HEK293 (cell line): Measurements from ENCODE around the gene UGCG.

Experiments used
- BCL11A ChIP-seq: fragments of 450-650 bp; formaldehyde crosslinking; IDR thresholded peaks from 2 replicates; pipeline ENCODE4 v1.5.1; 2016; ENCODE audit warnings: low read depth, missing biosample characterization, missing genetic modification characterization
- EGR2 ChIP-seq: fragments of 450-650 bp; formaldehyde crosslinking; IDR thresholded peaks from 2 replicates; pipeline ENCODE4 v1.5.1; 2016; ENCODE audit warnings: low read depth, missing biosample characterization, missing genetic modification characterization
- GLIS2 ChIP-seq: fragments of 450-650 bp; formaldehyde crosslinking; IDR thresholded peaks from 2 replicates; pipeline ENCODE4 v1.5.1; 2016; ENCODE audit warnings: missing biosample characterization, missing genetic modification characterization
- KLF7 ChIP-seq: fragments of 450-650 bp; formaldehyde crosslinking; IDR thresholded peaks from 2 replicates; pipeline ENCODE4 v1.5.1; 2016; ENCODE audit warnings: missing biosample characterization, missing genetic modification characterization, borderline replicate concordance
- MEIS1 ChIP-seq: sonication (generic); formaldehyde crosslinking; IDR thresholded peaks from 2 replicates; pipeline ENCODE4 v1.8.1; 2022; ENCODE audit warnings: missing genetic modification reagents, mild to moderate bottlenecking, borderline replicate concordance
- OVOL3 ChIP-seq: fragments of 450-650 bp; formaldehyde crosslinking; IDR thresholded peaks from 2 replicates; pipeline ENCODE4 v1.5.1; 2016; ENCODE audit warnings: missing biosample characterization, missing genetic modification characterization
- SCRT2 ChIP-seq: fragments of 450-650 bp; formaldehyde crosslinking; IDR thresholded peaks from 2 replicates; pipeline ENCODE4 v1.5.1; 2016; ENCODE audit warnings: missing biosample characterization, missing genetic modification characterization
- SP7 ChIP-seq: fragments of 450-650 bp; formaldehyde crosslinking; IDR thresholded peaks from 2 replicates; pipeline ENCODE4 v1.5.1; 2016; ENCODE audit warnings: missing biosample characterization, missing genetic modification characterization
- ZBTB1 ChIP-seq: fragments of 450-650 bp; formaldehyde crosslinking; IDR thresholded peaks from 2 replicates; pipeline ENCODE4 v1.5.1; 2016; ENCODE audit warnings: missing biosample characterization, missing genetic modification characterization
- ZBTB7A ChIP-seq: fragments of 450-650 bp; formaldehyde crosslinking; IDR thresholded peaks from 2 replicates; pipeline ENCODE4 v1.5.1; 2016; ENCODE audit warnings: low read depth, missing biosample characterization, missing genetic modification characterization
- ZFP3 ChIP-seq: fragments of 450-650 bp; formaldehyde crosslinking; IDR thresholded peaks from 2 replicates; pipeline ENCODE4 v1.5.1; 2016; ENCODE audit warnings: low read depth, missing biosample characterization, missing genetic modification characterization
- ZNF112 ChIP-seq: fragments of 450-650 bp; formaldehyde crosslinking; IDR thresholded peaks from 2 replicates; pipeline ENCODE4 v1.5.0; 2017; ENCODE audit warnings: missing biosample characterization, missing genetic modification characterization
- ZNF174 ChIP-seq: fragments of 450-650 bp; formaldehyde crosslinking; IDR thresholded peaks from 2 replicates; pipeline ENCODE4 v1.5.0; 2017; ENCODE audit warnings: missing biosample characterization, mild to moderate bottlenecking, missing genetic modification characterization
- ZNF202 ChIP-seq: fragments of 450-650 bp; formaldehyde crosslinking; IDR thresholded peaks from 2 replicates; pipeline ENCODE4 v1.5.1; 2016; ENCODE audit warnings: missing biosample characterization, missing genetic modification characterization, borderline replicate concordance
- ZNF239 ChIP-seq: fragments of 450-650 bp; formaldehyde crosslinking; IDR thresholded peaks from 2 replicates; pipeline ENCODE4 v1.5.1; 2016; ENCODE audit warnings: missing biosample characterization, missing genetic modification characterization
- ZNF248 ChIP-seq: fragments of 450-650 bp; formaldehyde crosslinking; IDR thresholded peaks from 2 replicates; pipeline ENCODE4 v1.5.1; 2017; ENCODE audit warnings: missing biosample characterization, missing genetic modification characterization
- ZNF324 ChIP-seq: fragments of 450-650 bp; formaldehyde crosslinking; IDR thresholded peaks from 2 replicates; pipeline ENCODE4 v1.5.1; 2016; ENCODE audit warnings: missing biosample characterization, missing genetic modification characterization
- ZNF366 ChIP-seq: fragments of 450-650 bp; formaldehyde crosslinking; conservative IDR thresholded peaks from 2 replicates; pipeline ENCODE4 v1.5.1; 2016; ENCODE audit warnings: missing biosample characterization, missing genetic modification characterization
- ZNF37A ChIP-seq: fragments of 450-650 bp; IDR thresholded peaks from 2 replicates; pipeline ENCODE4 v1.5.1; 2018; ENCODE audit warnings: missing biosample characterization, missing genetic modification characterization
- ZNF394 ChIP-seq: fragments of 450-650 bp; formaldehyde crosslinking; IDR thresholded peaks from 2 replicates; pipeline ENCODE4 v1.5.1; 2016; ENCODE audit warnings: missing biosample characterization, missing genetic modification characterization, mild to moderate bottlenecking, moderate library complexity, borderline replicate concordance
- ZNF501 ChIP-seq: fragments of 450-650 bp; formaldehyde crosslinking; IDR thresholded peaks from 2 replicates; pipeline ENCODE4 v1.5.1; 2016; ENCODE audit warnings: missing biosample characterization, missing genetic modification characterization
- ZNF558 ChIP-seq: fragments of 450-650 bp; formaldehyde crosslinking; IDR thresholded peaks from 2 replicates; pipeline ENCODE4 v1.5.1; 2016; ENCODE audit warnings: missing biosample characterization, missing genetic modification characterization
- ZNF596 ChIP-seq: fragments of 450-650 bp; IDR thresholded peaks from 2 replicates; pipeline ENCODE4 v1.5.0; 2018; ENCODE audit warnings: missing biosample characterization, mild to moderate bottlenecking, missing genetic modification characterization, moderate library complexity
- ZNF610 ChIP-seq: fragments of 450-650 bp; formaldehyde crosslinking; IDR thresholded peaks from 2 replicates; pipeline ENCODE4 v1.5.1; 2016; ENCODE audit warnings: missing biosample characterization, missing genetic modification characterization, borderline replicate concordance
- ZNF791 ChIP-seq: fragments of 450-650 bp; formaldehyde crosslinking; IDR thresholded peaks from 2 replicates; pipeline ENCODE4 v1.5.1; 2016; ENCODE audit warnings: missing biosample characterization, missing genetic modification characterization
- TF ChIP-seq, protein P1 (sequence below): fragments of 450-650 bp; formaldehyde crosslinking; IDR thresholded peaks from 2 replicates; pipeline ENCODE4 v1.5.1; 2016; ENCODE audit warnings: missing biosample characterization, missing genetic modification characterization
- TF ChIP-seq, protein P2 (sequence below): fragments of 450-650 bp; formaldehyde crosslinking; IDR thresholded peaks from 2 replicates; pipeline ENCODE4 v1.5.1; 2016; ENCODE audit warnings: missing biosample characterization, missing genetic modification characterization
- TF ChIP-seq, protein P3 (sequence below): fragments of 450-650 bp; formaldehyde crosslinking; IDR thresholded peaks from 2 replicates; pipeline ENCODE4 v1.5.1; 2016; ENCODE audit warnings: missing biosample characterization, missing genetic modification characterization
- TF ChIP-seq, protein P4 (sequence below): fragments of 450-650 bp; formaldehyde crosslinking; IDR thresholded peaks from 2 replicates; pipeline ENCODE4 v1.5.1; 2016; ENCODE audit warnings: missing biosample characterization, missing genetic modification characterization
- TF ChIP-seq, protein P5 (sequence below): fragments of 450-650 bp; formaldehyde crosslinking; IDR thresholded peaks from 2 replicates; pipeline ENCODE4 v1.5.0; 2017; ENCODE audit warnings: missing biosample characterization, missing genetic modification characterization, borderline replicate concordance

Gene UGCG

DNA sequence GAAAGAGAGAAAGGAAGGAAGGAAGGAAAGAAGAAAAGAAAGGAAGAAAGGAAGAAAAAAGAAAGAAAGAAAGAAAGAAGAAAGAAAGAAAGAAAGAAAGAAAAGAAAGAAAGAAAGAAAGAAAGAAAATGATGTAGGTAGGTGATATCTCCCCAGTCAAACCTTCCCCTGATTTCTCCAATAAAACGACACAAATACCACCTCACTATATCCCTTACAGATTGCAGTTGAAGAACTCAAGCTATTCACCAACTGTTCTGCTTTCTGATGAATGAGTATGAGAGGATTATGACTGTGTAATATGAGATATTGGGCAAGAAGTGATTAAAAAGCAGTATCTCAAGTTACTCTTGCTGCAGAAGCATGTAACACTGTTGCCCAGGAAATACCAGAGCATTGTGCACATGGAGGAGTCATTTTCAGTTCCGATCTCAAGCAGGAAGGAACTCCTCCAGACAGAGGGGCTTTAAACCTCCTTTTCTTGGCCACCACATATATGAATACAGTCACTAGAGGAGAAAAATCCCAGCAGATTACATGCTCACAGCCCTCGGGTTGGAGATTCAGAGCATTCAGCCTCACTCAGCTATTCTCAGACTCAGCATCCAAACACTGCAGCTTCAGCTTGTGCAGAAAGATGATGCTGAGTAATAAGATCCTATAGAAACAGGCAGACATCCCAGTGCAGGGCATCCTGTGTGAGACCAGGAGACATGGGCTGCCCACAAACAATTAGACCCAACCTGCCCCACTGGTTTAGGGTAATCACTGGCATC, 61.4 kb downstream of the UGCG start (continued):
- TF ChIP-seq ZNF610 (tag by site-specific recombination) (no peak), ZNF394 (tag by site-specific recombination) (peak; percentile 34; the same call in 1 of the 2 replicates), ZNF324 (0 out of 2 replicates have a peak, but pooled peaks have one; percentile 50), ZFP3 (tag by site-specific recombination) (no peak), ZNF596 (no peak), SP7 (tag by site-specific recombination) (peak; percentile 50), SCRT2 (tag by site-specific recombination) (peak; percentile 63), GLIS2 (no peak), ZNF112 (tag by site-specific recombination) (no peak), ZBTB1 (tag by site-specific recombination) (peak; percentile 36; the same call in 1 of the 2 replicates), ZNF558 (tag by site-specific recombination) (no peak), ZNF791 (tag by site-specific recombination) (no peak), ZNF501 (peak; percentile 34; the same call in 1 of the 2 replicates), ZNF239 (tag by site-specific recombination) (no peak), MEIS1 (CRISPR knock-in tag) (no peak), BCL11A (tag by site-specific recombination) (no peak), ZBTB7A (tag by site-specific recombination) (no peak), EGR2 (tag by site-specific recombination) (no peak), OVOL3 (no peak), ZNF202 (tag by site-specific recombination) (no peak), ZNF366 (tag by site-specific recombination) (peak; percentile 95), ZNF174 (tag by site-specific recombination) (no peak), KLF7 (tag by site-specific recombination) (no peak), ZNF37A (tag by site-specific recombination) (no peak), ZNF248 (tag by site-specific recombination) (no peak)
- TF ChIP-seq, protein P1, sequence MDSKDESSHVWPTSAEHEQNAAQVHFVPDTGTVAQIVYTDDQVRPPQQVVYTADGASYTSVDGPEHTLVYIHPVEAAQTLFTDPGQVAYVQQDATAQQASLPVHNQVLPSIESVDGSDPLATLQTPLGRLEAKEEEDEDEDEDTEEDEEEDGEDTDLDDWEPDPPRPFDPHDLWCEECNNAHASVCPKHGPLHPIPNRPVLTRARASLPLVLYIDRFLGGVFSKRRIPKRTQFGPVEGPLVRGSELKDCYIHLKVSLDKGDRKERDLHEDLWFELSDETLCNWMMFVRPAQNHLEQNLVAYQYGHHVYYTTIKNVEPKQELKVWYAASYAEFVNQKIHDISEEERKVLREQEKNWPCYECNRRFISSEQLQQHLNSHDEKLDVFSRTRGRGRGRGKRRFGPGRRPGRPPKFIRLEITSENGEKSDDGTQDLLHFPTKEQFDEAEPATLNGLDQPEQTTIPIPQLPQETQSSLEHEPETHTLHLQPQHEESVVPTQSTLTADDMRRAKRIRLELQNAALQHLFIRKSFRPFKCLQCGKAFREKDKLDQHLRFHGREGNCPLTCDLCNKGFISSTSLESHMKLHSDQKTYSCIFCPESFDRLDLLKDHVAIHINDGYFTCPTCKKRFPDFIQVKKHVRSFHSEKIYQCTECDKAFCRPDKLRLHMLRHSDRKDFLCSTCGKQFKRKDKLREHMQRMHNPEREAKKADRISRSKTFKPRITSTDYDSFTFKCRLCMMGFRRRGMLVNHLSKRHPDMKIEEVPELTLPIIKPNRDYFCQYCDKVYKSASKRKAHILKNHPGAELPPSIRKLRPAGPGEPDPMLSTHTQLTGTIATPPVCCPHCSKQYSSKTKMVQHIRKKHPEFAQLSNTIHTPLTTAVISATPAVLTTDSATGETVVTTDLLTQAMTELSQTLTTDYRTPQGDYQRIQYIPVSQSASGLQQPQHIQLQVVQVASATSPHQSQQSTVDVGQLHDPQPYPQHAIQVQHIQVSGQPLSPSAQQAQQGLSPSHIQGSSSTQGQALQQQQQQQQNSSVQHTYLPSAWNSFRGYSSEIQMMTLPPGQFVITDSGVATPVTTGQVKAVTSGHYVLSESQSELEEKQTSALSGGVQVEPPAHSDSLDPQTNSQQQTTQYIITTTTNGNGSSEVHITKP: no peak
- TF ChIP-seq, protein P2, sequence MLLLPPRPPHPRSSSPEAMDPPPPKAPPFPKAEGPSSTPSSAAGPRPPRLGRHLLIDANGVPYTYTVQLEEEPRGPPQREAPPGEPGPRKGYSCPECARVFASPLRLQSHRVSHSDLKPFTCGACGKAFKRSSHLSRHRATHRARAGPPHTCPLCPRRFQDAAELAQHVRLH (tag by site-specific recombination): peak; percentile 17
- TF ChIP-seq, protein P3, sequence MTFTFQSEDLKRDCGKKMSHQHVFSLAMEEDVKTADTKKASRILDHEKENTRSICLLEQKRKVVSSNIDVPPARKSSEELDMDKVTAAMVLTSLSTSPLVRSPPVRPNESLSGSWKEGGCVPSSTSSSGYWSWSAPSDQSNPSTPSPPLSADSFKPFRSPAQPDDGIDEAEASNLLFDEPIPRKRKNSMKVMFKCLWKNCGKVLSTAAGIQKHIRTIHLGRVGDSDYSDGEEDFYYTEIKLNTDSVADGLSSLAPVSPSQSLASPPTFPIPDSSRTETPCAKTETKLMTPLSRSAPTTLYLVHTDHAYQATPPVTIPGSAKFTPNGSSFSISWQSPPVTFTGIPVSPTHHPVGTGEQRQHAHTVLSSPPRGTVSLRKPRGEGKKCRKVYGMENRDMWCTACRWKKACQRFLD (tag by site-specific recombination): no peak
- TF ChIP-seq, protein P4, sequence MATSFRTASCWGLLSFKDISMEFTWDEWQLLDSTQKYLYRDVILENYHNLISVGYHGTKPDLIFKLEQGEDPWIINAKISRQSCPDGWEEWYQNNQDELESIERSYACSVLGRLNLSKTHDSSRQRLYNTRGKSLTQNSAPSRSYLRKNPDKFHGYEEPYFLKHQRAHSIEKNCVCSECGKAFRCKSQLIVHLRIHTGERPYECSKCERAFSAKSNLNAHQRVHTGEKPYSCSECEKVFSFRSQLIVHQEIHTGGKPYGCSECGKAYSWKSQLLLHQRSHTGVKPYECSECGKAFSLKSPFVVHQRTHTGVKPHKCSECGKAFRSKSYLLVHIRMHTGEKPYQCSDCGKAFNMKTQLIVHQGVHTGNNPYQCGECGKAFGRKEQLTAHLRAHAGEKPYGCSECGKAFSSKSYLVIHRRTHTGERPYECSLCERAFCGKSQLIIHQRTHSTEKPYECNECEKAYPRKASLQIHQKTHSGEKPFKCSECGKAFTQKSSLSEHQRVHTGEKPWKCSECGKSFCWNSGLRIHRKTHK (tag by site-specific recombination): no peak
- TF ChIP-seq, protein P5, sequence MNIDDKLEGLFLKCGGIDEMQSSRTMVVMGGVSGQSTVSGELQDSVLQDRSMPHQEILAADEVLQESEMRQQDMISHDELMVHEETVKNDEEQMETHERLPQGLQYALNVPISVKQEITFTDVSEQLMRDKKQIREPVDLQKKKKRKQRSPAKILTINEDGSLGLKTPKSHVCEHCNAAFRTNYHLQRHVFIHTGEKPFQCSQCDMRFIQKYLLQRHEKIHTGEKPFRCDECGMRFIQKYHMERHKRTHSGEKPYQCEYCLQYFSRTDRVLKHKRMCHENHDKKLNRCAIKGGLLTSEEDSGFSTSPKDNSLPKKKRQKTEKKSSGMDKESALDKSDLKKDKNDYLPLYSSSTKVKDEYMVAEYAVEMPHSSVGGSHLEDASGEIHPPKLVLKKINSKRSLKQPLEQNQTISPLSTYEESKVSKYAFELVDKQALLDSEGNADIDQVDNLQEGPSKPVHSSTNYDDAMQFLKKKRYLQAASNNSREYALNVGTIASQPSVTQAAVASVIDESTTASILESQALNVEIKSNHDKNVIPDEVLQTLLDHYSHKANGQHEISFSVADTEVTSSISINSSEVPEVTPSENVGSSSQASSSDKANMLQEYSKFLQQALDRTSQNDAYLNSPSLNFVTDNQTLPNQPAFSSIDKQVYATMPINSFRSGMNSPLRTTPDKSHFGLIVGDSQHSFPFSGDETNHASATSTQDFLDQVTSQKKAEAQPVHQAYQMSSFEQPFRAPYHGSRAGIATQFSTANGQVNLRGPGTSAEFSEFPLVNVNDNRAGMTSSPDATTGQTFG (tag by site-specific recombination): no peak
